SK-MEL-5 (cell line): ENCODE results near the gene S100A3. TPM values are rescaled to one million over a fixed set of nuclear protein-coding genes. Genes with fewer than 3 reads are reported as not detected.
A peak's percentile ranks its signal among the peaks of the same experiment; 100 is the strongest.
"Not testable (repeated sequence)": the region's sequence is repeated elsewhere in the genome, so short reads cannot be mapped to it uniquely, and the experiment has no call there.

Experiments used
- DNase-seq: peaks from one replicate; pipeline ENCODE4 v3.0.0-alpha.2; 2016; ENCODE audit warnings: low read depth, low spot score
- in situ Hi-C: cut with HindIII; loops from 2 replicates; pipeline ENCODE4 v1.10.0; 2016; ENCODE audit warnings: low sequenced_read_pairs, high pct_unique_total_duplicates, low pct_unique_long_range_greater_than_20kb
- total RNA-seq: library from RNA; depleted of rRNA; stranded (reverse); fragments of >200 nt; shearing (Covaris generic); gene quantifications from 2 replicates; pipeline ENCODE4 v1.2.3, GENCODE V29; 2014

S100A3 gene
- total RNA-seq, 1 experiment from 2014 or later: 0.63 TPM

DNA sequence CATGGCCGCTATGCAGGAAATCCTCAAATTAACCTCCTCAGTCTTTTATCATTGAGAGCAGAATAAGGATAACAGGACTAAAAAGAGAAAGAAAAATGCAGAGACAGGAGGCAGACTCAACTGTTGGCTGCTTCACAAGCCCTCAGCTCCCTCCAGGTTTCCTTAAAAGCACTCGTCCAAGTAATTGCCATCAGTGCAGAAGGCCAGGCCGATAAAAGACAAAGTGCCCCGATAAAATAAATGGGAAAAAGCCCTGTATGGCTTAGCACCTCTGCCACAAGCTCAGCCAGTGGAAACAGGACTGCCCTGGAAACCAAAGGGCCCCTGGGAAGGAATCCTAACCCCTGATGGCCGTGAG, 21.4 kb downstream of the S100A3 start:
- in situ Hi-C loops: no loop called here
- DNase-seq: no peak

DNA sequence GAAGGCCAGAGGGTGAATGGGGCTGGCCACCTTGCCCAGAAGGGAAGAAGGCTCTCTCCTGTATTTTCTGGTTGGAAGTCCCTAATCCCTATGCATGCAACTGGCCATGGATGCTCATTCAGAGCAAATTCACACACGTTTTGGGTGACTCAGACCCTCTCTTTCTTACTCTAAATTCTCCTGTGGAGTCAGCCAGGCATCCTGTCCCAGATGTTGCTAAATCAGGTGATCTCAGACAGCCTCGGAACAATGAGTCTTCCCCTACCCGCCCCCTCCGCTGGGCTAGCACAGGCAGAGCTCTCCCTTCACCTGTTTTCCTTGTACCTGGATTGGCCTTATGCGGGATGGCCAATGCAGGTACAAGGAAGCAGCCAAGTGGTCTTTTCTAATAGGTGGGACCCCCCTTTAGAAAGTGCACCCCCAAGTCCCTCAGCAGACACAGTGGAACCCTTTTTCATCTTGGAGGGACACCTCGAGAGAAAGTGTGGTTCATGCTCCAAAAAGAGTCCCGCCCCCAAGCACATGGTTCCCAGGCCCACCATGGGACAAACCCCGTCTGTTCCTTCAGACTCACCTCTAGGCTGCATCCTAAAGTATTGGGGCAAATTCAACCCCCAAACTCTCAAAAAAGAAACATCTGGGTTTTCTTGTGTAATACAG, 21.9 kb downstream of the S100A3 start:
- no peak for DNase-seq
- in situ Hi-C loops: no loop called here

DNA sequence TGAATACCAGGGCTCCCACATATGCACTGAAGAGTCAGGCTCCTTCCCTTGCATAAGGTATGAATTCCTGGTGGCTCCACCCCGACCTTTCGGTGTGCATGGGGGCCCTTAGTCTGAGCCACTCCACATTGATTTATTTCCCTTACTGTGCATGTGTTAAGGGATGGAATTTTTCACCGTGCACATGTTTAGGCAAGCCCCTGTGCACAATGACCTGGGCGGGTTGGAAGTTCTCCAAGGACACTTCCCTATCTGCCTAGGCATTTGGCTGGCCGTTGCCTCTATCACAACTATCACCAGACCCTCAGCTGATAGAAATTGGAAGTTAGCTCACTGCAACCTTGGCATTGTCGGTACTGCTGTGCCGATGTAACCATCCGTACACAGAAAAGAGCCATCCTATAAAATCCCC, 22.9 kb downstream of the S100A3 start:
- DNase-seq: no peak
- in situ Hi-C loops: no loop called here

DNA sequence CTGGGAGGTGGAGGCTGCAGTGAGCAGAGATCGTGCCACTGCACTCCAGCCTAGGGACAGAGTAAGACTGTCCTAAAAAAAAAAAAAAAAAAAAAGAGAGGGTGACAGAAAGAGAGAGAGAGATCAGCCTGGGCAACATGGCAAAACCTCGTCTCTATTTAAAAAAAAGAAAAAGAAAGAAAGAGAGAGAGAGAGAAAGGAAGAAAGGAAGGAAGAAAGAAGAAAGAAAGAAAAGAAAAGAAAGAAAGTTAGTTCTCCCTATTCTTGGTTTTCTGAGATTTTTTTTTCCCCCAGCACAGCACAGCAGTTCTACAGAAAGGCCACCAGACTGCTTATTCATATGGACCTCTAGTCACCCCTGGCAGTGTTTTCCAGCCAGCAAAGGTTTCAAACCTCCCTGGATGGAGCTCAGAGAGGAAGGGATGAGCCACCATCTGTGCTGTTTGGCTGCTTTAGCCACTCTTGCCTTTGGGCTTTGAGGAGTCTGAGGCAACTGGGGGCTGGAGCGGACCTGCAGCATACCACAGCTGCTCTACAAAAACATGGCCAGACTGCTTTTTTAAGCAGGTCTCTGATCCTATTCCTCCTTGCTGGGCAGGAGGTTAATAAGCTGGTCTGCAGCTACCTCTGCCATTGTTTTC, 23.9 kb downstream of the S100A3 start:
- in situ Hi-C loops: no loop called here
- no peak for DNase-seq

DNA sequence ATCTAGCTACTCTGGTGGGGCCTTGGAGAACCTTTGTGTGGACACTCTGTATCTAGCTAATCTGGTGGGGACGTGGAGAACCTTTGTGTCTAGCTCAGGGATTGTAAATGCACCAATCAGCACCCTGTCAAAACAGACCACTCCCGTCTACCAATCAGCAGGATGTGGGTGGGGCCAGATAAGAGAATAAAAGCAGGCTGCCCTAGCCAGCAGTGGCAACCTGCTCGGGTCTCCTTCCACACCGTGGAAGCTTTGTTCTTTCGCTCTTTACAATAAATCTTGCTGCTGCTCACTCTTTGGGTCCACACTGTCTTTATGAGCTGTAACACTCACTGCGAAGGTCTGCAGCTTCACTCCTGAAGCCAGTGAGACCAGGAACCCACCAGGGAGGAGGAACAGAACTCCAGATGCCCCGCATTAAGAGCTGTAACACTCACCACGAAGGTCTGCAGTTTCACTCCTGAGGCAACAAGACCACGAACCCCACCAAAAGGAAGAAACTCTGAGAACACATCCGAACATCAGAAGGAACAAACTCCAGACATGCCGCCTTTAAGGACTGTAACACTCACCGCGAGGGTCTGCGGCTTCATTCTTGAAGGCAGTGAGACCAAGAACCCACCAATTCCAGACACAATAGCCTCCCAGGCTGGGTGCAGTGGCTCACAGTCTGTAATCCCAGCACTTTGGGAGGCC, 26.6 kb downstream of the S100A3 start:
- in situ Hi-C loops, DNase-seq: not testable (repeated sequence)

DNA sequence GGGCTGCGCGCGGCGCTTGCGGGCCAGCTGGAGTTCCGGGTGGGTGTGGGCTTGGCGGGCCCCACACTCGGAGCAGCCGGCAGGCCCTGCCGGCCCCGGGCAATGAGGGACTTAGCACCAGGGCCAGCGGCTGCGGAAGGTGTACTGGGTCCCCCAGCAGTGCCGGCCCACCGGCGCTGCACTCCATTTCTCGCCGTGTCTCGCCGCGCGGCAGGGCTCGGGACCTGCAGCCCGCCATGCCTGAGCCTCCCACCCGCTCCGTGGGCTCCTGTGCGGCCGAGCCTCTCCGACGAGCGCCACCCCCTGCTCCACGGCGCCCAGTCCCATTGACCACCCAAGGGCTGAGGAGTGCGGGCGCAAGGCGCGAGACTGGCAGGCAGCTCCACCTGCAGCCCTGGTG, 27.2 kb downstream of the S100A3 start:
- DNase-seq, in situ Hi-C loops: not testable (repeated sequence)

DNA sequence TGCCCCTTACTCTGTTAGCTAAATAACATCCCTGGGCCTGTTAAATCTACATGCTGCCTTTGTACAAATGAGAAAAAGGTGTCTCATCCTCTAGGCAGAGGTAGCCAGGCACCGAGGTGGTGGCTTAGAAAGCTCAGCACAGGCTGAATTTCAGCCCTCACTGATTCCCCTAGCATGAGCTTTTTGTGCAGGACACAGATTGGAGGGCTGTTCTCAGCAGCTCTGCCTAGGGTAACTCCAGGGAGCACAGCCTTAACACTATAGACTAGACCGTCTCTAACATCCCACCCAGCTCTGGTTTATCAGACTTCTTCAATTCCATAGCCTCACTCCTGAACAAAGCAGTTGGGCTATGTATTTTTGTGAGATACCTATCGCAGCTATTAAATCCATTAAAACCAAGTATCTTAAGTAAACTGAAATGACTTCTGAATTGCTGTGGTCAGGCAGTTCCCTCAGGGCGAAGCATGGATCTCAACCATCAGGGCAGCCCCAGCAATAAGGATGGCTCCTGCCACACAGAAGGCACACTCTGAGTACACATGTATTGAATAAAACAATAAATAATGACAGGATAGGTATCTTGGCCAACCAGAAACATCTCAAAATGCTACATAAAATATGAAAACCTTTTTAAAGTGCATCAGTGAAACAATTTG, 28.1 kb downstream of the S100A3 start:
- DNase-seq: no peak
- in situ Hi-C loops: no loop called here

DNA sequence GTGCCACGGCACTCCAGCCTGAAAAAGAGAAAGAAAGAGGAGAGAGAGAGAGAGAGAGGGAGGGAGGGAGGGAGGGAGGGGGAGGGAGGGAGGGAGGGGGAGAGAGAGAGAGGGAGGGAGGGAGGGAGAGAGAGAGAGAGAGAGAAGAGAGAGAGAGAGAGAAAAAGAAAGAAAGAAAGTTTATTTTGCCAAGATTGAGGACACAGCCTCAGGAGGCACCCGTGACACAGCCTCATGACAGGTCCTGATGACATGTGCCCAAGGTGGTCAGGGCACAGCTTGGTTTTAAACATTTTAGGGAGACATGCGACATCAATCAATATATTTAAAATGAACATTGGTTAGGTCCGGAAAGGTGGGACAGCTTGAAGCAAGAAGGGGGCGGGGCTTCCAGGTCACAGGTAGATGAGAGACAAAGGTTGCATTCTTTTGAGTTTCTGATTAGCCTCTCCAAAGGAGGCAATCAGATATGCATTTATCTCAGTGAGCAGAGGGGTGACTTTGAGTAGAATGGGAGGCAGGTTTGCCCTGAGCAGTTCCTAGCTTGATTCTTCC, 28.8 kb downstream of the S100A3 start:
- DNase-seq, in situ Hi-C loops: not testable (repeated sequence)

DNA sequence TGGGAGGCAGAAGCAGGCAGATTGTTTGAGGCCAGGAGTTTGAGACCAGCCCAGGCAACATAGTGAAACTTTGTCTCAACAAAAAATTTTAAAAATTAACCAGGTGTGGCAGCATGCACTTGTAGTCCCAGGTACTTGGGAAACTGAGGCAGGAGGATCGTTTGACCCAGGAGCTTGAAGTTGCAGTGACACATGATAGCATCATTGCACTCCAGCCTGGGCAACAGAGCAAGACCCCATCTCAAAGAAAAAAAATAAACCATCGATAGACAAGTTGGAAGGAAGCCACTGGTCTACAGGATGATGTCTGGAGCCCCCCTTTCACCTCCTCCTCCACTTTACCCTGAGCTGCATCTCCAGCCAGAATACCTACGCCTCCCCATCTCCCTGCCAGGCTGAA, 29.8 kb downstream of the S100A3 start:
- in situ Hi-C loops: no loop called here
- DNase-seq: no peak

DNA sequence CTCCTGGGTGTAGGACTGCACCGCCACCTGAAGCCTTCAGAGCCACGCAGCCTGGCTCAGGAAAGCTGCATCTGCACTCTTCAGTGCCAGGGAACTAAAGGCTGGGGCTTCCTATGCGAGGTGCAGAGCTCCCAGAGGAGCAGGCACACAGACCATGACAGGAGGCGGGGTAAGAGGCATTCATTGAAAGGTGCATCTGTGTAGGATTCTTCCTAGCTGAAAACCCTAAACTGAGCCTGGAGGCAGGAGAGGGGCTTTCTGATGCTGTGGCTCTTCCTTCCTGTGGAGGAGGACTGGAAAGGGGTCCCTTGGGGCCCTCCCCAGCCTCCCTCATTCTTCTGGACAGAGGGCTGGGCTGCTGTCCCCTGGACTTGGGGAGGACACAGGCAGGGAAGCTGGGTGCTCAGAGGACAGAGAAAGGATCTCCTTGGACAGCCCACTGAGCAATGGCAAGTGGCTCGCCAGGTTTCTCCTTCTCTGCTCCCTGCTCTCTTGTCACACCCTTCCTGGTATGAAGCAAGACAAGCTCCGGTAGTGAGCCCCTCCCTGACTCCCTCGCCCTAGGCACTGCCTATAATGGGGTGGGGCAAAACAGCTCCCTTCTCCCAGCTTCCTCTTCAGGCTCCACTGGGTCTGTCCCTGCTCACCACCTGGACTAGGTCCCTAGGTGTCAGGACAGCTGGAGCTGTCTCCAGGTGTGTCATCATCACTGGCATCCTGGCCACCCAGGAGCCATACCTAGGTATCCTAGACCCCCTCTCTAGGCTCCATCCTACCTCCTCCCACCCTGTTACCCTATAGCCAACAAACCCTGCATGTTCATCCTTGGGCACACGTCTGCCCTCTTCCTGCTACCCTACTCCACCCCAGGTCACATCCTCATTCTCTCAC, 33.3 kb downstream of the S100A3 start:
- no peak for DNase-seq
- in situ Hi-C loops: no loop called here

DNA sequence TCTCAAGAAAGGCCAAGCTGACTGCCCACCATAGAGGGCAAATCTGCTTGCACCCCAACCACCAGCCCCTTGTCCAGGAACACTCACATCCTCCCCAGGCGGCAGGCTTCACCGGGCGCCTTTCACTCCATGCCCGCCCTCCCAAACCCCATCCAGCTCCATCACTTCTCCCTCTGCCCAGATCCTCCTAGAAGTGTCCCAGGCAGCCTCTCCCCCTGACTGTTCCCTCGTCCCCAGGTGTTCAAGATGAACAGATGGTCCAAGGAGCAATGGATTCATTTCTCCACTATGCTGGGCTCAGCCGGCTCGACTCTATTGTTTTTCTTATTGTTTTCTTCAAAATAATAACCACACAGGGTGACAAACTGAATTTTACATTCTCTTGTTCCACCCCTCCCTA, 35.4 kb downstream of the S100A3 start:
- in situ Hi-C loops: no loop called here
- no peak for DNase-seq

DNA sequence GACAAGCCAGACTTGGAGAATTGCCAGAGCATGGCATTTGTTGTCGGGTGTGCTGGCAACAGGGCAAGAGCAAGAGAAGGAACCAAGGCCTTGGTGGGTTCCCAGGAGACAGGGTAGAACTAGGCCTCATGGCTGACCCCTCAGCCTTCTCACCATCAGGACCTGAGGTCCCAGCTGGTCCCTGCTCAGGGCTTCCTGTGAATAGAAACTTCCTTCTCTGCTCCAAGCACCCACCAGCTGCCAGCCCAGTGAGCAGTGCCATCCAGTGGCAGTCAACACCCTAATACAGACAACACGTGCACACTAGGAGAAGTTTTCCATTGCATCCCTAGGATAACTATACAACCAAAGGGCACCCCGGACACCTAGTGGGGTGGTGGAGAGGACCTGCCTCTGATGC, 36.0 kb downstream of the S100A3 start:
- in situ Hi-C loops: no loop called here
- DNase-seq: peak; percentile 55

DNA sequence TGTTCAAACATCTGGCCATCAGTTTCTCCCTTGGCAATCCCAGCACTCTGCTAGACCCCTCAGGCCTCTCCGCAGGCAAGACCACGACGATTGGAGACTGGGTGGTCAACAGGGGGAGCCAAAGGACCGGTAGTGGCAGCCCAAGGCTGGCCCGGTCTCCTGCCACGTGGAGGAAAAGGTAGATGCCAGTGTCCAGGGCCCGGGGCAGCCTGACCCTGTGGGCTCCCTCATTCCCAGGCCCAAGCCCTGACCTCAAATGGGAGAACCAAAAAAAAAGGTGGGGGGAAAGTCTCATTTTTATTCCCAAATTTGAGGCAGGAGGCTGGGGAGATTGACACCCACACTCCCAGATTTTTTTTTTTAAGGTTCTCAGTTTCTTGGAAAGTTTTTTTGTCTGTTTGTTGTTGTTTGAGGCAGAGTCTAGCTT, 38.1 kb downstream of the S100A3 start:
- in situ Hi-C loops: no loop called here
- DNase-seq: peak; percentile 88

DNA sequence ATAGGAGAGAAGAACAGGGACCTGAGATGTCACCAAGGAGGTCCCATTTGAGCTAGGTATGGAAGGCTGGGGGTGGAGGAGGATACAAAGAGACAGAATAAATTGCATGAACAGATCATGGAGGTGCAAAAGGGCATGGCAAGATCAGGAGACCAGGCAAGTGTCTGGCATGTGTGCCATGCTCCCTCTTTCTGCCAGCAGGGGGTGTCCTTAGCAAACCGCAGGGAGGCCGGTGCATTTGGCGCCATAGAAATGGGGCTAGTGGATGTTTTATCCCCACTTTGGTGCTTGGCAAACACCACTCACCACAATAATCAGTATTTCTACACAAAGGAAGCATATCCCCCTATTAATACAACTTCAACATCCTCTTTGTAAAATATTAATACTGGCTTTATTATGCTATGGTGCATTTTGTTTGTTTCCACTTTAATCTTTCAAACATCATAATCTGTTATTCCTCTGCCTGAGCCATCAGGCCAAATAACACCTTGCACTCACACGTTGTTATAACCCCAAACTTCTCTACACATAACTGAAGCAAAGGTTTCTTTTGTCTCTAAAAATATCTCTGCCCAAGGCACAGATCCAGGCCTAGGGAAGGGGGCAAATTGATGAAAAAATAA, 39.2 kb downstream of the S100A3 start:
- in situ Hi-C loops: no loop called here
- DNase-seq: peak; percentile 83

DNA sequence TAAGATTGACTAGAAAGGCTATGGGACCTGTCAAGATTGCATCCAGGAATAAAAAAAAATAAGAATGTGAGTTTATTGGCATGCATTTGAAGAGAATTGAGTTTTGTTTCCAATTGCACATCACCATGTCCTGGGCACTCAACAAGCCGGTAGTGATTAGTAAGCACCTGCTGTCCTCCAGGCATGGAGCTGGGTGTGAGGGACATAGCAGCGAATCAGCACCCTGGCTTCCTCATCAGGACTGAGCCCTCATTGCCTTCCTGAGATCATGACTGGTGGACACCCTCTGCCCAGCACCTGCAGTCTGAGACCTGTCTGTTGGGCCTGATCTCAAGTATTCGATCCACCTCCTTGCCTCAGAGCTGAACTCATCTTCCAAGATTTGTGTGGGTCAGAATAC, 40.0 kb downstream of the S100A3 start:
- no peak for DNase-seq
- in situ Hi-C loops: no loop called here

DNA sequence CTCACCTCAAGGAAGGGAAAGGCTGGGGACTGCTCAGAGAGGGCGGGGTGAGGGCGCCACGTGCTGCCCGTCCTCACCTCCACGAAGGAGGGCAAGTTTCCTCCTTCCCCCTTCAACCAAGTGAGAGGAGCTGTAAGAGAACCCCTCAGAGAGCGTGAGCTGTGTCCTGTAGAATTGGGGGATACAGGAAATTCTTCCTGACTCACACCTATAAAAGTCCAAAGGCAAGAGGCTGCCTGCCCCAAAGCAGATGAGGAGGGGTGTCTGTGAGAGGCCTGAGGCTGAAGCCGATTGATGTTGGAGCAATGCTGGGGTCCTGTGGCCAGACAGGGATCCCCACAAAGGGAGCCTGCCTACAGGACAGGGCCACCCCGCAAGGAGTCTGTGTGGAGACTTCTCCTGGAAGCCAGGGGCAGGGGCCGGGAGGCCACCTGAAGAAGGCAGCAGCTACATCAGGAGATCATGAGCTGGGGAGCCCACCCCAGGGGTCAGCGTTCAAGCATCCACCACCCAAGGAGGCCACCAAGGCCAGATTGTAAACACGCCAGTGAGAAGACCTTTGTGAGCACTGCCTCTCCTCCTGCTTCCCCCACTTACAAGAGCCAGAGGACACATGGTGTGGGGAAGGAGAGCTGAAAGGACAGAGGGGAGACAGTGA, 41.0 kb downstream of the S100A3 start:
- in situ Hi-C loops: no loop called here
- DNase-seq: no peak
